ENCODE data around the gene PLCH2. TPM values are rescaled to one million over a fixed set of nuclear protein-coding genes. Genes with fewer than 3 reads are reported as not detected.
"Not testable (repeated sequence)": the region's sequence is repeated elsewhere in the genome, so short reads cannot be mapped to it uniquely, and the experiment has no call there.

Gene PLCH2
- total RNA-seq, 4 donors from 2014 or later: 0.29 to 2.2 (median 0.76) TPM

- WGBS, 2 donors: 100% methylated on average over 1 to 3 of the region's 7 CpGs
- H3K27ac ChIP-seq: no peak overlapping the region
- H3K36me3 ChIP-seq: no peaks in the 10 kb centered on the region
- TF ChIP-seq POLR2A (IDR thresholded peaks at IDR 0.05): no peak
- TF ChIP-seq CTCF (IDR thresholded peaks at IDR 0.05): no peak
- no peaks in the 10 kb centered on the region for H3K27me3 ChIP-seq
- peaks cover 0 to 10% of the 10 kb centered on the region in 2 donors for H3K4me1 ChIP-seq
- H3K9me3 ChIP-seq: no peaks in the 10 kb centered on the region
- intact Hi-C loops (cut with DNase I): no loop called here
- no peak overlapping the region for H3K4me3 ChIP-seq (replicated peaks in 1 of 3)
- DNase-seq: no peak
Measured at GRCh38 chr1:2436876-2437275, 39.2 kb upstream of the PLCH2 start.

- whole genome bisulfite sequencing, 2 donors: 86 to 88% methylated on average over 15 of the region's 15 CpGs
- Histone ChIP-seq H3K27ac (no peak overlapping the region), H3K36me3 (no peaks in the 10 kb centered on the region), H3K4me1 (peaks cover 0 to 4% of the 10 kb centered on the region in 2 donors), H3K9me3 (no peaks in the 10 kb centered on the region), H3K27me3 (no peaks in the 10 kb centered on the region), H3K4me3 (replicated peaks in 1 of 3) (no peak overlapping the region)
- TF ChIP-seq POLR2A (IDR thresholded peaks at IDR 0.05) (no peak), CTCF (IDR thresholded peaks at IDR 0.05) (no peak)
- no peak for DNase-seq
- intact Hi-C loops (cut with DNase I): no loop called here
Measured at GRCh38 chr1:2437617-2438016, 38.5 kb upstream of the PLCH2 start.

- peaks cover 0 to under 1% of the 10 kb centered on the region in 2 donors for H3K4me1 ChIP-seq
- H3K9me3 ChIP-seq: no peaks in the 10 kb centered on the region
- H3K36me3 ChIP-seq: no peaks in the 10 kb centered on the region
- H3K27me3 ChIP-seq: peaks cover 3% of the 10 kb centered on the region
- TF ChIP-seq POLR2A (IDR thresholded peaks at IDR 0.05) (no peak), CTCF (IDR thresholded peaks at IDR 0.05) (no peak)
- no peak for DNase-seq
- H3K4me3 ChIP-seq (replicated peaks in 1 of 3): no peak overlapping the region
- intact Hi-C loops (cut with DNase I): no loop called here
- 85 to 92% methylated on average over 4 to 14 of the region's 15 CpGs for WGBS, 2 donors
- no peak overlapping the region for H3K27ac ChIP-seq
Measured at GRCh38 chr1:2438038-2438437, 38.1 kb upstream of the PLCH2 start.

- H3K36me3 ChIP-seq: no peaks in the 10 kb centered on the region
- H3K4me3 ChIP-seq (replicated peaks in 1 of 3): no peak overlapping the region
- DNase-seq: no peak
- H3K27me3 ChIP-seq: peaks cover 5% of the 10 kb centered on the region
- no peak overlapping the region for H3K27ac ChIP-seq
- no peaks in the 10 kb centered on the region for H3K4me1 ChIP-seq
- TF ChIP-seq CTCF (IDR thresholded peaks at IDR 0.05) (no peak), POLR2A (IDR thresholded peaks at IDR 0.05) (no peak)
- 92% methylated on average over 12 to 14 of the region's 14 CpGs for WGBS, 2 donors
- H3K9me3 ChIP-seq: no peaks in the 10 kb centered on the region
- intact Hi-C loops (cut with DNase I): no loop called here
Measured at GRCh38 chr1:2438641-2439040, 37.4 kb upstream of the PLCH2 start.

- Histone ChIP-seq H3K4me3 (replicated peaks in 1 of 3) (no peak overlapping the region), H3K9me3 (no peaks in the 10 kb centered on the region), H3K27ac (no peak overlapping the region), H3K27me3 (peaks cover 5% of the 10 kb centered on the region), H3K36me3 (no peaks in the 10 kb centered on the region), H3K4me1 (no peaks in the 10 kb centered on the region)
- TF ChIP-seq POLR2A (IDR thresholded peaks at IDR 0.05) (no peak), CTCF (IDR thresholded peaks at IDR 0.05) (no peak)
- DNase-seq: no peak
- intact Hi-C loops (cut with DNase I): no loop called here
- WGBS, 2 donors: 82 to 92% methylated on average over 9 to 13 of the region's 15 CpGs
Measured at GRCh38 chr1:2439369-2439768, 36.7 kb upstream of the PLCH2 start.

GRCh38 chr1:2440346-2440745, 35.7 kb upstream of the PLCH2 start:
- H3K27ac ChIP-seq, DNase-seq: not testable (repeated sequence)

More at GRCh38 chr1:2440346-2440745, 35.7 kb upstream of the PLCH2 start:
- H3K4me1 ChIP-seq; H3K9me3 ChIP-seq; intact Hi-C loops (cut with DNase I); H3K36me3 ChIP-seq; H3K4me3 ChIP-seq (replicated peaks in 1 of 3); H3K27me3 ChIP-seq: not testable (repeated sequence)
- 91 to 96% methylated on average over 21 to 23 of the region's 23 CpGs for WGBS, 2 donors
